Kidney epithelial cell (primary cell): Measurements from ENCODE around the gene RPS6KB2. TPM values are rescaled to one million over a fixed set of nuclear protein-coding genes. Genes with fewer than 3 reads are reported as not detected.

ENCODE experiments used
- DNase-seq: peaks from one replicate; pipeline ENCODE4 v3.0.0-alpha.2; 2010; ENCODE audit warnings: low read depth
- H3K27me3 ChIP-seq: 2 replicates; pipeline ENCODE4 v1.6.0; 2011; ENCODE audit warnings: low read length; ENCODE audit not compliant: control insufficient read depth, insufficient read depth
- H3K36me3 ChIP-seq: 2 replicates; pipeline ENCODE4 v1.5.1; 2011; ENCODE audit warnings: low read length; ENCODE audit not compliant: control insufficient read depth, insufficient read depth
- H3K4me3 ChIP-seq: 2 replicates; pipeline ENCODE4 v1.5.1; 2011; ENCODE audit warnings: low read depth, mild to moderate bottlenecking, control low read depth, low read length
- total RNA-seq: library from RNA; depleted of rRNA; stranded (reverse); fragments of >200 nt; gene quantifications from 2 replicates; pipeline ENCODE4 v1.2.3, GENCODE V29; 2015
- TF ChIP-seq, protein P1 (sequence below): IDR thresholded peaks from 2 replicates; pipeline ENCODE4 v1.5.1; 2011; ENCODE audit warnings: mild to moderate bottlenecking, moderate library complexity, low read length, control low read depth, inconsistent platforms; ENCODE audit not compliant: insufficient read depth, poor library complexity, severe bottlenecking

RPS6KB2 gene
- total RNA-seq, 1 donor from 2014 or later, result 64.6 TPM

DNA sequence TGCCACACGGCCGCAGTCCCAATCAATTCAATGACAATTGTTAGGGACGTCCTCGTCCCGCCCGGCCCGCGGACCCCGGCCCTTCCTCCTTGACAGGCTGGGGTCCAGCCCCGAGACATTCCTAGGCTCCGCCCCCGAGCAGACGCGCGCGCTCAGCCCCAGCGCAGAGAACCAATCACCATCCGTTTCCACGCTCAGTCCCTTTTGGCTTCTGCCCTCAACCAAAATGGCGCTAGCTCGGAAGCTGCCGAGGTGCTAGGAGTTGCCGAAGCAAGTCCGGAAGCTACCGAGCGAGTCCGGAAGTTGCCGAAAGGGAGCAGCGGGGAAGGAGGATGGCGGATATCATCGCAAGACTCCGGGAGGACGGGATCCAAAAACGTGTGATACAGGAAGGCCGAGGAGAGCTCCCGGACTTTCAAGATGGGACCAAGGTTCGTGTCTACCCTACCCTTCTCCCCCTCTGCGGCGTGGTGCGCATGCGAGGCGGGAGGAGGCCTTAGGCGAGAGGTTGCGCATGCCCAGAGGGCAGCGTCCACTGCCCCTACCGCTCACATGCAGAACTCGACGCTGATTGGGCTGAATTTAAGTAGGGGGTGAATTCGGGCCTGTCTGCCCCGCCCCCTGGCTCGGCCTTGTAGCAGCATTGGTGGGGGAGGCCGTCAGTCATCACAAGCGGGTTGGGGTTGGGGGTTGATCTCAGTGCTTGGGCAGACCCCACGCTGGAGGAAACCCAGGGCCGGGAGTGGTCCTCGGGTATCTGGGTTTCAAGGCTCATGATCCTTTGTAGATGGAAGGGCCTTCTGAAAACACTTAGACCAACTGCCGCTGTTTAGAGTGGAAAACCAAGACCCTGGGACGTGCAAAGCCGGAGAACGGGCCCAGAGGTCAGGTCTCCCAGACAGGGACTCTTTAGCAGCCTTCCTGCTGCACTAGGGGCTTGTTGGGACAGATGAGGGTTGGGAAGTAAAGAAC, 54.8 kb downstream of the RPS6KB2 start, which contains the start of gene AIP:
AIP (plus strand) TSS at position 200 of the 972 bp plus-strand sequence; CDS start at position 333, 133 bp downstream.
- Histone ChIP-seq H3K36me3 (no peaks in the 10 kb centered on the region), H3K27me3 (no peaks in the 10 kb centered on the region), H3K4me3 (peak within 1 kb of the TSS; percentile 59)
- peak; percentile 83 for DNase-seq
- TF ChIP-seq, protein P1, sequence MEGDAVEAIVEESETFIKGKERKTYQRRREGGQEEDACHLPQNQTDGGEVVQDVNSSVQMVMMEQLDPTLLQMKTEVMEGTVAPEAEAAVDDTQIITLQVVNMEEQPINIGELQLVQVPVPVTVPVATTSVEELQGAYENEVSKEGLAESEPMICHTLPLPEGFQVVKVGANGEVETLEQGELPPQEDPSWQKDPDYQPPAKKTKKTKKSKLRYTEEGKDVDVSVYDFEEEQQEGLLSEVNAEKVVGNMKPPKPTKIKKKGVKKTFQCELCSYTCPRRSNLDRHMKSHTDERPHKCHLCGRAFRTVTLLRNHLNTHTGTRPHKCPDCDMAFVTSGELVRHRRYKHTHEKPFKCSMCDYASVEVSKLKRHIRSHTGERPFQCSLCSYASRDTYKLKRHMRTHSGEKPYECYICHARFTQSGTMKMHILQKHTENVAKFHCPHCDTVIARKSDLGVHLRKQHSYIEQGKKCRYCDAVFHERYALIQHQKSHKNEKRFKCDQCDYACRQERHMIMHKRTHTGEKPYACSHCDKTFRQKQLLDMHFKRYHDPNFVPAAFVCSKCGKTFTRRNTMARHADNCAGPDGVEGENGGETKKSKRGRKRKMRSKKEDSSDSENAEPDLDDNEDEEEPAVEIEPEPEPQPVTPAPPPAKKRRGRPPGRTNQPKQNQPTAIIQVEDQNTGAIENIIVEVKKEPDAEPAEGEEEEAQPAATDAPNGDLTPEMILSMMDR, result no peak

DNA sequence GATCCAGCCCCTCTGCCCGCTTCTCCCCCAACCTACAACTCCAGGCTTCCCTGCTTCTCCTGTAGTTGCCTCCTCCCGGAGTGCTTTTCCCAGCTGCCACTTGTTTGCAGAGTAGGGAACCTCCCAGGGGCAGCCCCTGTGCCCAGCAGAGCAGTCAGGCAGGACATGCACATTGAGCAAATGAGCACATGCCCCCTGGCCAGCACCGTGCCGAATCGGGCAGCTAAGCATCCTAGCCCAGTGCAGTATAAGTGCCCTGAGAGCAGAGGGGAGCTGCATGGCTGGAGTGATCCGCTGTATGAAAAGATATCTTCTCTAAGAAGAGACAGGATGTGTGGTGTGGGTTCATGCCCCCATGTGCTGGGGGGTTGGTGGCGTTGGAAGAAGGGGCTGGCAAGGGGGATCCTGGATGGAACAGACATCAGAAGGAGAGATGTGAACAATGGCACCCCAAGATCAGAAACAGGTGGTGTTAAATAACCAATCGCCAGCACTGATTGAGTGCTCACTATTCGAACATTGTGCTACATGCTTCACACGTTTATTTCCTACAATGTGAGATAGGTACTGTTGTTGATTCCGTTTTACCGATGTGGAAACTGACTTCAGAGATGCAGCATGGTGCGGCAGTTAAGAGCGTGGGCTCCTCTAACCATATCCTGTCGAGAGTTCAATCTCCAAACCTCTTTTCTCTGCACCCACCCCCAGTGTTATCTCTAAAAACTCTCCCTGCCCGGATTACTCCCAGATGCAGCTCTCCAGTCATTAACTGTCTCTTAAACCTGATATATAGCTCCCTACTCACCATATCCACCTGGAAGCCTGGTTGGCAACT, 55.8 kb downstream of the RPS6KB2 start:
- Histone ChIP-seq H3K4me3 (no peak overlapping the region), H3K36me3 (no peaks in the 10 kb centered on the region), H3K27me3 (no peaks in the 10 kb centered on the region)
- DNase-seq, result no peak
- TF ChIP-seq, protein P1, result no peak

DNA sequence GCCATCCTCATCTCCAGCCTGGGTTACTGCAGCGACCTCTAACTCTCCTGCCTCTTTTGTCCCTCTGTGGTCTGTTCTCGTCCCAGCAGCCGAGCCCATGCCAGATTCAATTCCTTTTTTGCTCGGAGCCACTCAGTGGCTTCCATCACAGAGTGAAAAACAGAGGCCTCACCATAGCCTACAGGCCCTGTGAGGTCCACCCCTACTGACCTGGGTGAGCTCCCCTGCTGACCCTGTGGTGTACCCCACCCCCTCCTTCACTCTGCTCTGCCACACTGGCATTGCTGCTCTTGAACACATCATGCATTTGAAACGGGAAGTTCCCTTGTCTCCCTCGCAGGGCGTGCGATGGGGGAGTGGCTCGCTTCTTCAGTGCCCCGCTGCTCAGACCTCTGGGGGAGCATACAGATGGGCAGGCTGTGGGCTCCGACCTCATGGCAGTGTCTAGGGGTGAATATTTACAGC, 56.6 kb downstream of the RPS6KB2 start:
- Histone ChIP-seq H3K27me3 (no peaks in the 10 kb centered on the region), H3K4me3 (no peak overlapping the region), H3K36me3 (peaks cover under 1% of the 10 kb centered on the region)
- TF ChIP-seq, protein P1, result no peak
- DNase-seq, result no peak

Other genes starting within 250 kb of the RPS6KB2 start
- 46.4 and 51.3 TPM in 2 replicates for gene GRK2, start 162.0 kb upstream of the RPS6KB2 start, total RNA-seq
- 36.6 and 48.5 TPM in 2 replicates for gene ANKRD13D, start 139.2 kb upstream of the RPS6KB2 start, total RNA-seq
- 37.2 and 39.9 TPM in 2 replicates for gene SSH3, start 125.0 kb upstream of the RPS6KB2 start, total RNA-seq
- gene POLD4, start 74.9 kb upstream of the RPS6KB2 start, total RNA-seq, result 70.7 and 75.5 TPM in 2 replicates
- gene CLCF1, start 54.9 kb upstream of the RPS6KB2 start, total RNA-seq, result 33.1 and 34.3 TPM in 2 replicates
- gene RAD9A, start 36.5 kb upstream of the RPS6KB2 start, total RNA-seq, result 8.3 and 13.6 TPM in 2 replicates
- 309 and 319 TPM in 2 replicates for gene PPP1CA, start 26.6 kb upstream of the RPS6KB2 start, total RNA-seq
- gene TBC1D10C, start 24.4 kb upstream of the RPS6KB2 start, total RNA-seq, result 0.84 and 1.0 TPM in 2 replicates
- gene CARNS1, start 12.8 kb upstream of the RPS6KB2 start, total RNA-seq, result 0.21 and 0.27 TPM in 2 replicates
- gene PTPRCAP, start 9.2 kb downstream of the RPS6KB2 start, total RNA-seq, result 2.5 and 3.0 TPM in 2 replicates
- gene CORO1B, start 15.0 kb downstream of the RPS6KB2 start, total RNA-seq, result 136 and 153 TPM in 2 replicates
- not detected in 2 replicates for gene GPR152, start 24.2 kb downstream of the RPS6KB2 start, total RNA-seq
- 0.17 TPM in 1 of 2 replicates, not detected in the other for gene CABP4, start 26.9 kb downstream of the RPS6KB2 start, total RNA-seq
- gene TMEM134, start 40.8 kb downstream of the RPS6KB2 start, total RNA-seq, result 53.8 and 102 TPM in 2 replicates
- gene AIP, start 54.5 kb downstream of the RPS6KB2 start, total RNA-seq, result 45.9 and 55.9 TPM in 2 replicates
- gene PITPNM1, start 76.9 kb downstream of the RPS6KB2 start, total RNA-seq, result 50.8 and 55.5 TPM in 2 replicates
- 104 and 135 TPM in 2 replicates for gene CDK2AP2, start 79.7 kb downstream of the RPS6KB2 start, total RNA-seq
- gene CABP2, start 95.0 kb downstream of the RPS6KB2 start, total RNA-seq, result not detected in 2 replicates
- gene GSTP1, start 155.3 kb downstream of the RPS6KB2 start, total RNA-seq, result 1,390 and 1,923 TPM in 2 replicates
- gene NDUFV1, start 178.4 kb downstream of the RPS6KB2 start, total RNA-seq, result 229 and 262 TPM in 2 replicates
- 5.1 TPM in 2 replicates for gene NUDT8, start 201.4 kb downstream of the RPS6KB2 start, total RNA-seq
- gene TBX10, start 211.3 kb downstream of the RPS6KB2 start, total RNA-seq, result not detected in 2 replicates
- gene ACY3, start 222.2 kb downstream of the RPS6KB2 start, total RNA-seq, result 0.21 TPM in 1 of 2 replicates, not detected in the other
- 0.07 and 0.13 TPM in 2 replicates for gene ALDH3B2, start 246.1 kb downstream of the RPS6KB2 start, total RNA-seq